DMS 273 treated with DMSO at 0.1 percent for 48 hours (cell line): ENCODE data around the gene SLC25A17.
A peak's percentile ranks its signal among the peaks of the same experiment; 100 is the strongest.
"Not testable (repeated sequence)": the region's sequence is repeated elsewhere in the genome, so short reads cannot be mapped to it uniquely, and the experiment has no call there.

Source experiments
- DNase-seq: peaks from one replicate; lab custom pipeline; 2025; lab: John Stamatoyannopoulos, UW

The SLC25A17 gene

GRCh38 chr22:40753114-40753513 is 66.0 kb downstream of the SLC25A17 start:
- DNase-seq = no peak

- DNase-seq = no peak
These were observed 67.9 kb downstream of the SLC25A17 start for GRCh38 chr22:40751250-40751649.

GRCh38 chr22:40749829-40750228 is 69.3 kb downstream of the SLC25A17 start:
- no peak for DNase-seq

- DNase-seq = no peak
These were observed 70.5 kb downstream of the SLC25A17 start for GRCh38 chr22:40748388-40749355.

- no peak for DNase-seq
These were observed 71.8 kb downstream of the SLC25A17 start for GRCh38 chr22:40747361-40747760.

GRCh38 chr22:40746428-40747220 is 72.5 kb downstream of the SLC25A17 start:
- DNase-seq = no peak

GRCh38 chr22:40743768-40744167 is 75.4 kb downstream of the SLC25A17 start:
- DNase-seq = no peak

GRCh38 chr22:40741116-40741515 is 78.0 kb downstream of the SLC25A17 start:
- no peak for DNase-seq

GRCh38 chr22:40739721-40740120 is 79.4 kb downstream of the SLC25A17 start:
- no peak for DNase-seq

- no peak for DNase-seq
These were observed 85.2 kb downstream of the SLC25A17 start for GRCh38 chr22:40733919-40734318.

GRCh38 chr22:40732999-40733292 is 86.2 kb downstream of the SLC25A17 start:
- DNase-seq = no peak

GRCh38 chr22:40729284-40729683 is 89.9 kb downstream of the SLC25A17 start:
- DNase-seq = no peak

GRCh38 chr22:40728731-40729189 is 90.4 kb downstream of the SLC25A17 start:
- peak; percentile 57 for DNase-seq

GRCh38 chr22:40727964-40728615 is 91.1 kb downstream of the SLC25A17 start:
- no peak for DNase-seq

GRCh38 chr22:40727070-40727963 is 91.8 kb downstream of the SLC25A17 start:
- DNase-seq = no peak

- no peak for DNase-seq
These were observed 92.6 kb downstream of the SLC25A17 start for GRCh38 chr22:40726514-40726913.

GRCh38 chr22:40723396-40723933 is 95.7 kb downstream of the SLC25A17 start:
- no peak for DNase-seq

- DNase-seq = peak; percentile 6
These were observed 97.9 kb downstream of the SLC25A17 start for GRCh38 chr22:40721266-40721665.

GRCh38 chr22:40720538-40721256 is 98.4 kb downstream of the SLC25A17 start:
- no peak for DNase-seq

GRCh38 chr22:40720156-40720537 is 99.0 kb downstream of the SLC25A17 start:
- not testable (repeated sequence) for DNase-seq
